ENCODE data around the gene USP33.

GRCh38 chr1:77697441-77697840, 62.2 kb downstream of the USP33 start:
- TF ChIP-seq CTCF (IDR thresholded peaks at IDR 0.05; ENCODE audit: insufficient read depth, low read length) (no peak), POLR2AphosphoS5 (IDR thresholded peaks at IDR 0.05; ENCODE audit: low read depth) (no peak), REST (IDR thresholded peaks at IDR 0.05; ENCODE audit: insufficient replicate concordance, low read depth) (no peak), SPI1 (IDR thresholded peaks at IDR 0.05; ENCODE audit: borderline replicate concordance, low read depth) (no peak), GABPA (IDR thresholded peaks at IDR 0.05; ENCODE audit: low read depth) (no peak)

All from HL-60 (cell line).